Tongue (tissue), 2 donors: Measurements from ENCODE around the gene DPF3. TPM values are rescaled to one million over a fixed set of nuclear protein-coding genes. Genes with fewer than 3 reads are reported as not detected.

Experiments
- DNase-seq: peaks from one replicate; pipeline ENCODE4 v3.0.0-alpha.2; 2015
- total RNA-seq: library from RNA; depleted of rRNA; stranded (reverse); fragments of >200 nt; gene quantifications from one replicate; pipeline ENCODE4 v1.2.3, GENCODE V29; 2014

The DPF3 gene
- total RNA-seq, 1 donor from 2014 or later: 20.6 TPM

GRCh38 chr14:72614365-72614764 is 279.5 kb downstream of the DPF3 start:
- no peak for DNase-seq

GRCh38 chr14:72613975-72614319 is 280.0 kb downstream of the DPF3 start:
- no peak for DNase-seq

DNA sequence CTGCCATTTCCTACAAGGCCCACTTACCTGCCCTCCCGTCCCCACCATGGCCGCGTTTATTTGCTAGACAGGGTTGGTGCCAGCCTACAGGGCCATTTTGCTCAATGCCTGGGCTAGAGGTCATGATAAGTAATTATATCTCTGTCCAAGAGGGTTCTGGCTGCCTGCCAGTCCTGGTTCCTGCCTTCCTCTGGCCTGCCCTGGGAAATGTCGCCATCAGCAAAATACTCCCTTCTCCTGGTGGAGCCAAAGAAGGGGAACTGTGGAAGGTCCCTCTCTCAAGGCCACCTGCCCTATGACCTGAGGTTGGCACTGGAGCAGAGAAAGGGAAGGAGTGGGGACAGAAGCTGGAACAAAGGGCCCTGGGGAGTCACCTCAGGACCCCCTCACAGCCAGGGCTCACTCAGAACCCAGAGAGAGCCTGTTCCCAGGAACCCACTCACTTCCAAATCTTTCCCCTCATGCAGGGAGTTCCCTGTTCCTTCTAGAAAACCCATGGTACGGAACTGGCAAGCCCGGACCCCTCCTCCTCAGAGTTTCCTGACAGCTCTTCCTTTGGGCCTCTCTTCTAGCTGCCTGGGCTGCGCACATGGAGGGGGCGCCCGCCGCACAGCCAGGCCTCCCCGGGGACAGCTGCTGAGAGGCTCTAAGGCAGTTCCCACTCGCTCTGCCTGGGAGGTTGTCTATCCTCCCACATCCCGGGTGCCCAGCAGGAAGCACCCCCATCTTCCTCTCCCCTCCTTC is 280.5 kb downstream of the DPF3 start:
- DNase-seq: peak; percentile 36

DNA sequence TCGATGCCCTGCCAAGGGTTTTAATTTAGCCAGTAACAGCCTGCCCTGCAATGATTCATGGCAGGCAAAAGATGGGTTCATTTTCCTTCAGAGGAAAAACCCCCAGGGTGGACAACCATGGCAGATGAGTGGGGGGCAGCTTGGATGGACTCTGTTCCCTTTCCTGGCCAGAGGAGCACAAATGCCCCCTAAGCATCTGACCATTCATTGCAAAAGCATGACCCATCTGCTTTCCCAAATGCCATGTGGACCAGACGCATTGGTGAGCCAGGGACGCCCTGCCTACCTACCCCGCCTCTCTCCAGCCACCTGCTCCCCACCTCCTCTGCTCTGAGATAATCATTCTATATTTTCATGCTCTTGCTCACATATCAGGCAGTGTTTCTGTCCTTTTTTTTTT is 281.9 kb downstream of the DPF3 start:
- no peak for DNase-seq

GRCh38 chr14:72611506-72611905 is 282.4 kb downstream of the DPF3 start:
- no peak for DNase-seq

- DNase-seq: no peak
Observed at GRCh38 chr14:72610831-72611200, 283.1 kb downstream of the DPF3 start.

DNA sequence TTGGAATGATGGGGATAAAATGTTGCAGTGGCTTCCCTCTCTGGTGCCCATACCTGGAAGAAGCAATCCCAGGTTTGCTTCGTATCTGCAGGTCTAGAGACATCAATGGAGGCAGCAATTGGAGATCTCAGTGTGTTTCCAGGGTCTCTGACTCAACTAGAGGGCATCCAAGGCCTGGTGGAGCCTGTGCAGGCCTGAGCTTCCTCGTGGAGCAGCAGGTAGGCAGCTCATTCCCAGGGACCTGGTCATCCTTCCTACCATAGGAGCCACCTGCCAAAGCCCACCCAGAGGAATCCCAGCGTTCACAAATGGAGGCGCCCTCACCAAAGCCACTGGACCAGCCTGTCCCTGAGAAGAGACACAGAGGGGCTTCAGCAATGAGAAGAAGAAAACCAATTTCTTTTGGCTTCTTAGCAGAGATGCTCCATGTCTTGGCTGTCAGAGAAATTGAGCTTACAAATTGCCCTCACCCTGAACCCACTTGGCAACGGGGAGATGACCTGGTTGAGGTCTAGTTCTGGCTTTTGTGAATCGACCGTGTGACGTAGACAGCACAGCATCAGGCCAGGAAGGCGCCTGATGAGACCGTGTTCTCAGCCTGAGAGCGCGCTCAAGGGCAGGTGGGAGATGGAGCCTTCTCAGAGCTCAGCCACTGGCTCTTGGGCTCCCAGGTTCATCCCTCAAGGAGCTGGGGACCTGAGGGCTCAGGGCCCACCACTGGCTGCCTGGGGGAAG is 283.6 kb downstream of the DPF3 start:
- no peak for DNase-seq

DNA sequence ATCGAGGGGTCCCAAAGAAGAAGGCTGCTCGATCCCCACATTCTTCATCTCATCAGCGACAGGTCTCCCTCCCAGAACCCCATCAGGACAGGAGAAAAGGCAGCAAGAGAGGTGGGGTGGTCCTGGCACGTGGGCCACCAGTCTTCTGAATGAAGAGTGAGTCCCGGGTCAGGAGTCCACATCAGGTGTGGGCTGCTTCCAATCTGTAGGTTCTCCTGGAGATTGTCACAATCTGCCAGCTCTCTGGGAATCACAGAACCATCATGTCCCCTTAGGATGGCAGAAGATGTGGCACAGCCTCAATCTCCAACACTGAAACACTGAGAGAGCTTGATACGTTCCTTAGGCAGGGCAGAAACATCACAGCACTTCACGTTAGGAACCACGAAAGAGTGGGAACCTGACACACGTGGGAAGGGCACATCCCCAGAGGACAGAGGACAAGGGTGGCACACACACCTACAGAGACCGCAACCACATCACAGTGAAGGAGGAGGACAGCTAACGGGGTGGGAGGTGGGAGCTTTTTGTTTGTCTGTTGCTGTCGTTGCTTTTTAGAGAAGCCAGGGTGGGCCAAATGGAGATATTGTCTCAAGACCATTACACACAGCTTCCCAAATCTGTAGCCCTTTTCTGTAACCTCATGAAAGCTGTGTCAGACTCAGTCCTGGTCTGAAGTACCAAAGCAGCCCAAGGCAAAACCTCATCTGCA is 284.5 kb downstream of the DPF3 start:
- DNase-seq: no peak

- DNase-seq: no peak
Observed at GRCh38 chr14:72608391-72609204, 285.3 kb downstream of the DPF3 start.

- DNase-seq: no peak
Observed at GRCh38 chr14:72607386-72608130, 286.3 kb downstream of the DPF3 start.

- no peak for DNase-seq
Observed at GRCh38 chr14:72606879-72607278, 287.0 kb downstream of the DPF3 start.

DNA sequence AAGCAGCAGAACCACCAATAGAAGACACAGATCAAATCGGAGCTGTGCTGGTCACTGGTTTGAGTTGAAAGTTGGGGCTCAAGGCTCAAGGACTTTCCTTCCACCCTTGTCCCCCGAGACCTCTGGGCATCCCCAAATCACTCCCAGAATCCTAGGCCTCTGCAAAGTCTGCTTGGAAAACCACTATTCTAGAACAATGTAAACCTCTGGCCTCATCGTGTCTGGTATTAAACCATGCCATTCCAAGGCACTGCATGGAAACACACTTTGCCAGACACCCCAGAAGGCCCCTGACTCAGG is 288.0 kb downstream of the DPF3 start:
- no peak for DNase-seq

DNA sequence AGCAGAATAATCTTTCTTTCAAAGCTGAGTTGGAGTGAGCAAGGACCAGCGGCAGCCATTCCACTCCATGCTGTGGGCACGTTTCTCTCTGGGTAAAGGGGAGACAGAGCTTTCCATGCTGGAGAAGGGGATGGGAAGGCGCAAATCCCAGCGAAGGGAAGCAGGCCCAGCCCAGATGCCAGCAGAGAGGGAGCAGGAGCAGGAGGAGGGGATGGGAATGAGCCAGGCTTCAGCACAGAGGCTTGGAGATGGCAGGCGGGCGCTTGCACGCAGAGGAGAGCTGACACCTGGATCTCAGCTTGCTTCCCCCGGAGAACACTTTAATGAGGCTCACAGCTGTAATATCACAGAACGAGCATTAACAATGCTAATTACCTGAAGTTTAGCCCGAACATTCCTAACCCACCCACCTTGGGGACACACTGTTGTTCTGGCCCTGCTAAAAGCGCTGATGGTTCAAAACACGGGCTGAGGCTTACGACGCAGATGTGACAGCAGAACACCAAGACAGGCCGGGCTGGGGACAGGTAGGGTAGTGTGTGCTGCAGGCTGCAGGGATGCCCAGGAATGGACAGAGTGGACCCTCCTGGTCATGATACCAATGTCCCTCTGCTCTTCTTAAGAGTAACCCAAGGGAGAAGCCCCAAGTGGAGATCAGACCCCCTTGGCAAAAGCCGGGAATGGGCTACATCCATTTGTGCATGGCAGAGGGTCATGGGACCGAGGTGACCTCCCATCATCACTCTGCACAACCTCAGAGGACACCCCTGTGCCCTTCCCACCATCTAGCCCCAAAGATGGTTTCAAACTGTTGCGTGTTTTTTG is 288.6 kb downstream of the DPF3 start:
- DNase-seq: no peak

DNA sequence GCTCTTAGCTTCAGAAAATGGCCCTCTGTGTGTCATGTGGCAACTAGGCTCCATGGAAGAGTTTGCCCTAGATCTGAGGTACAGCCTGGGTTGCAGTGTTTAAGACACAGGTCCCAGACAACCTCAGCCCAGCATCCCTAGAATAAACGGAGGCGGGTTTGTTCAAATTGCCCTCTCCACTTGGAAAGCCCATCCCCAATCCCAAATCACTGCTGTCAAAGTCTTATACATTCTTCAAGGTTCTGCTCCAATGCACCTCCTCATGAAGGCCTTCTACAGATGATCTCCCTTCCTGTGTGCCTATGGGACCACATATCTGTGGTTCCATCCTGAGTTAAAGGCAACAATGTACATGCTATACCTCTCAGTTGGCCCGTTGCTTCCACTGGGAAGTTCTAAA is 289.8 kb downstream of the DPF3 start:
- DNase-seq: no peak

DNA sequence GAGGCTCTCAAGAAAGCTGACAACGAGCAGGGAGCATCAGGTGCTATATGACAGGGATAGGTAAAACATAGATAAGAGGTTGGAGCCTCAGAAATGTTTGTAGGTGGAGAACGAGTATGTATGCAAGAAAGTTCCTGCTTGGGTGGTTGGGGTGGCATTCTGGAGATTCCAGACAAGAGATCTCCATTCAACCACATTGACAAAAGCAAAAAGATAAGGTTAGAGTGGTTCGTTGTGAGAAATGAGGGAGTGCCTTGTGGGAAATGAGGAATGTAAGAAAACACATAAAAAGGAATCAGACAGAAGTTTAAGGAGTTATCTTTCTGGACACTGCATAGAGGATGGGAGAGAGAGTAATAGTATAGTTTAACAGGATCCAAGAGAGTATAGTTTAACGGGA is 290.3 kb downstream of the DPF3 start:
- DNase-seq: no peak

DNA sequence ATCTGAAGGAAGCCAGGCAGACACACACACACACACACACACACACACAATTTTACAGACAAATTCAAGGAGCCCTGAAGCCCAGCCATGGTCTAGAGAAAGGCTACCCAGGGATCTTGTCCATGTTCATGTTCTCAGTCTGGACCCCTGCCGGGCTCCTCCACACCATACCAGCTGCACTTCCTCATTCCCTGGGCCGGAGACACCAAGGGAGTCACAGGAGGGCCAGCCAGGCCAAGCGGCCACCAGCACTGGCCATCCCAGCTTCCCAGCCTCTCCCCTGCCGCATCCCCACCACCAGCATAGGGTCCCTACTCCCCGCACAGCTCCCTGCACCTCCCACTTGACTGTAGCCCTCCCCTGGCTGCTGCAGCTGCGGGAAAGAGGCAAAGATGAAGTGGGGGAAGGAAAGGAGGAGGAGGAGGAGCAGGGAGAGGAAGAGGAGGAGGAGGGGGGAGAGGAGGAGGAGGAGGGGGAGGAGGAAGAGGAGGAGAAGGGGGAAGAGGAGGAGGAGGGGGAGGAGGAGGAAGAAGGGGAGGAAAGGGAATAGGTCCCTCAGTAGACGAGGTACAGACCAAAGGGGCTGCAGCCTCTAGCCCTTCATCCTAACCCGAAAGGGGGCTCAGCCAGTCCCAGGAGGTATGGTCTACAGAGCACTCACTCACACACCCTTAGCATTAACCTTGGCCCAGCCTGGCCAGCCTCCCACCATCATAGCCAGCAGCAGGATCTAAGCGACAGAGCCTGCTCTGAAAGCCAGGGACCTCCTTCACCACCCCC is 293.2 kb downstream of the DPF3 start:
- no peak for DNase-seq

DNA sequence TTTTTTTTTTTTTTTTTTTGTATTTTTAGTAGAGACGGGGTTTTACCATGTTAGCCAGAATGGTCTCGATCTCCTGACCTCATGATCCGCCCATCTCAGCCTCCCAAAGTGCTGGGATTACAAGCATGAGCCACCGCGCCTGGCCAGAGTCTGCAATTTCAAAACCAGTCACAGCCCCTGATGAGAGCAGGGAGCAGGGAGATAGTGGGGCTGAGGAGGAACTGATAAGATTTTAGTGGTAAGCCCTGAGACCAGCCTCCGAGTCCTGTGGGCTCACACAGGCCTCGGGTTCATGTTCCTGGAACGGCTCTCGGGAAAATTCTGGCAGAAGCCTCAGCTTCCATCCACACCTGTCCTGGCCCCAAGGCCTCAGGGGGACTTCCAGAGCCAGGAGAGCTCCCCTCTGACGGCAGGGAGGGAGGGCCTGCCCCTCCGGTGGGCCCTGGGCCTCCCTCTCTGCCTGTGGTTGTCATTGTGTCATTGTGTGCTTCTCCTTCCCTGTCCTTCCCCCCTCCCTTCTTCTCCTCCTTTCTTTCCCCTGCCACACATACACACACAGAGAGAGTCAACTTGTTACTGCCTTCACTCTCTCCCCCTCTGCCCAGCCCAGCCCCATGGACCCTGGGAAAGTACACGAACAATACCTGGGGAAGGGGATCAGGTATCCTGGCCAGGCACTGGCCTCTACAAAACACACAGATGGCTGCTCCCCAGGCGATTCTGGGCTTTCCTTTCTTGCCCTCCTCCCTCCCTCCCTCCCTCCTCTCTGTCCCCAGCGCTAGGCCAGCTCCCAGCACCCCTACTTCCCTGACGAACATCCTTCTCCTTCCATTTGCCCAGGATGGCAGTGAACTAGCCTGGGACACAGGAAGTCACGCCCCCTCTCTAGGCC is 294.1 kb downstream of the DPF3 start:
- DNase-seq: peak; percentile 27

DNA sequence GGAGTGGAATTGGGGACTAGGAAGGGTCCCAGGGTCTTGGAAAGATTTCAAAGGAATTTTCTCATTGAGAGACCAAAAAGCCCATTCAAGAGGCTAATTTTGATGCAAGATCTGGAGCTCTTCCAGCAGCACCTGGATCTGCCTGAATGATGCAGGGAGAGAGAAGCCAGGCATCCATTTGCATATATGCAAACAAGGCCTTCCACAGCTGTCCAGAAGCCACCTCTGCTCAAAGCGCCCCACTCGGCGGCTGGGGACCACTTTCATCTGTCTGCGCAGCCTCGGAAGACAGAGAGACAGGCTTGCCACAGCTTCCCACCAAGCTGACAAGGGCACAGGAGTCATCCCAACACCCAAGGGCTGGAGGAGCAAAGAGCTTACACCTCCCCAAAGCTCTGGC is 295.6 kb downstream of the DPF3 start:
- no peak for DNase-seq
